Measurements from ENCODE around the gene RNF144A. TPM values are rescaled to one million over a fixed set of nuclear protein-coding genes. Genes with fewer than 3 reads are reported as not detected.

RNF144A gene
- total RNA-seq, 1 experiment from 2014 or later = 13.0 TPM

DNA sequence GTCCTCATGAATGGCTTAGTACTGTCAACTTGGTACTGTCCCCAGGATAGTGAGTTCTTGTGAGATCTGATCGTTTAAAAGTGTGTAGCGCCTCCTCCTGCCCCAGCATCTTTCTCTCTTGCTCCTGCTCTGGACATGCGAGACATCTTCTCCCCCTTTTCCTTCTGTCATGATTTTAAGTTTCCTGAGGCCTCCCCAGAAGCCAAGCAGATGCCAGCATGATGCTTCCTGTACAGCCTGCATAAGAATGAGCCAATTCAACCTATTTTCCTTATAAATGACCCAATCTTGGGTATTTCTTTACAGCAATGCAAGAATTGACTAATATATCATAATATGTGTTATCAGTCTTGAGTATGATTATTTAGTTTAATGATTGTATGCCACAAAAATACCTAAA, 43.2 kb upstream of the RNF144A start (continued):
- TF ChIP-seq REST (IDR thresholded peaks at IDR 0.05; ENCODE audit: low read depth) (no peak), ZNF274 (IDR thresholded peaks at IDR 0.05; ENCODE audit: low read depth, low read length) (no peak), TCF7L2 (IDR thresholded peaks at IDR 0.05; ENCODE audit: borderline replicate concordance, extremely low read depth, insufficient read depth, insufficient read length) (no peak)

DNA sequence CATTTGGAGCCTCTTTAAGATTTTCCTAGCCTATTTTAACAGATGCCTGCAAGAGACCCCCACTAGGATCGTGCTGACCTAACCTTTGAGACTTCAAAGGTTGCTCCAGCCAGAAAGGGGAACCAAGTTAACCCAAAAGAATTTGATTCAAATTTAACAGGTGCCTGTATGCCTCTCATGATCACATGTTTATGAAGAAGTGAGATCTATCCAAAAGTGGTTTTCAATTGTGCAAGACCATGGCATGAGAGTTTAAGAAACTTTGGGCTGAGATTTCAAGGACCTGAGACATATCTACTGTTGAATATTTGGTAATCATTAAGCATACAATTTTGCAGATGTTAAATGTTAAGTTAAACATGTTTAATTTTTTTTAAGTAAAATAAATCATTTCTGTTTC, 40.9 kb upstream of the RNF144A start:
- Histone ChIP-seq H3K27me3 (ENCODE audit: insufficient read depth, low read length) (peaks cover 13% of the 10 kb centered on the region; the same call in 1 of the 2 replicates), H3K9me3 (ENCODE audit: control insufficient read depth in 1 of 2, insufficient read depth in 1 of 2, low read depth in 1 of 2, low read length in 2 of 2) (no peaks in the 10 kb centered on the region), H3K4me1 (ENCODE audit: control insufficient read depth in 1 of 2, insufficient read depth in 2 of 2, low read length in 2 of 2) (peaks cover 0 to 10% of the 10 kb centered on the region in 2 experiments; a peak in 1 of 4 replicates), H2AFZ (ENCODE audit: low read depth, low read length, poor library complexity, severe bottlenecking) (no peak overlapping the region), H3K4me2 (ENCODE audit: low read length) (no peak overlapping the region), H3K79me2 (ENCODE audit: insufficient read depth, low read length) (no peaks in the 10 kb centered on the region), H3K9me2 (ENCODE audit: insufficient read depth) (no peaks in the 10 kb centered on the region), H3K27ac (ENCODE audit: low read depth, low read length) (no peak overlapping the region), H4K20me1 (ENCODE audit: insufficient read depth) (no peaks in the 10 kb centered on the region), H3K9ac (ENCODE audit: low read length) (no peak overlapping the region), H3K36me3 (ENCODE audit: control insufficient read depth in 1 of 2, insufficient read depth in 2 of 2, low read length in 2 of 2) (no peaks in the 10 kb centered on the region), H3K4me3 (replicated peaks in 1 of 2; ENCODE audit: low read depth in 1 of 2, low read length in 2 of 2) (no peak overlapping the region)
- POLR2A ChIA-PET = no interaction called here
- DNase-seq (ENCODE audit: low read depth, low spot score) = no peak
- TF ChIP-seq ZFX (IDR thresholded peaks at IDR 0.05) (no peak), CTCF (IDR thresholded peaks at IDR 0.05 in 2 of 3, conservative IDR thresholded peaks at IDR 0.05 in 1 of 3; ENCODE audit: borderline replicate concordance in 1 of 3, insufficient read depth in 1 of 3, low read depth in 2 of 3, low read length in 2 of 3) (no peak), SIN3A (IDR thresholded peaks at IDR 0.05; ENCODE audit: low read depth) (no peak), ATF3 (IDR thresholded peaks at IDR 0.05) (no peak), FOSL1 (IDR thresholded peaks at IDR 0.05; ENCODE audit: low read depth) (no peak), CEBPB (IDR thresholded peaks at IDR 0.05; ENCODE audit: low read depth) (no peak), EGR1 (IDR thresholded peaks at IDR 0.05; ENCODE audit: low read depth) (no peak), JUND (IDR thresholded peaks at IDR 0.05) (no peak), REST (IDR thresholded peaks at IDR 0.05; ENCODE audit: low read depth) (no peak), EZH2phosphoT487 (IDR thresholded peaks at IDR 0.05; ENCODE audit: borderline replicate concordance) (no peak), POLR2AphosphoS5 (IDR thresholded peaks at IDR 0.05; ENCODE audit: low read depth, low read length) (no peak), ELF1 (IDR thresholded peaks at IDR 0.05; ENCODE audit: borderline replicate concordance, low read depth) (no peak), POLR2A (IDR thresholded peaks at IDR 0.05; ENCODE audit: borderline replicate concordance, extremely low read depth, insufficient read depth, insufficient read length) (no peak)
- CTCF ChIA-PET = no interaction called here
- no TSS peak for BruUV-seq (replicated peaks)
- ATAC-seq = no peak
- intact Hi-C loops (cut with micrococcal nuclease) = no loop called here
- RAD21 ChIA-PET (ENCODE audit: low non-redundant PET in 1 of 2, low total read pairs in 2 of 2, uncharacterized antibody in 2 of 2, unreplicated experiment in 2 of 2) = no interaction called here

Data from HCT116 (cell line).